H1 (cell line): ENCODE data around the gene CCT5. TPM values are rescaled to one million over a fixed set of nuclear protein-coding genes. Genes with fewer than 3 reads are reported as not detected.

Experiments
- CTCF ChIA-PET: fragments of 300-600 bp; sonication (Branson Sonifier 250); formaldehyde crosslinking; loops from one replicate; lab custom pipeline; 2021; ENCODE audit not compliant: partially characterized antibody; lab: Charles Lee
- POLR2A ChIA-PET: fragments of 300-600 bp; sonication (Branson Sonifier 250); formaldehyde crosslinking; loops from one replicate; lab custom pipeline; 2021; ENCODE audit warnings: inconsistent platforms; ENCODE audit not compliant: partially characterized antibody; lab: Charles Lee
- DNase-seq, 2 experiments: peaks; one replicate each; pipeline versions ENCODE4 v3.0.0 to v3.0.0-alpha.2; 2010 to 2022; ENCODE audit warnings: low spot score in 2 of 2, low read depth in 1 of 2, mixed read lengths in 1 of 2
- FAIRE-seq: peaks from 2 replicates; lab custom pipeline; 2011; peaks lifted over from hg19 to GRCh38; lab: Jason Lieb, UNC
- H2AFZ ChIP-seq: 2 replicates; pipeline ENCODE4 v1.8.1; 2012; ENCODE audit warnings: low read length, inconsistent platforms
- H2AK5ac ChIP-seq: 2 replicates; pipeline ENCODE4 v1.6.1; 2013; ENCODE audit warnings: low read depth, low read length
- H2BK120ac ChIP-seq: replicated peaks from 2 replicates; pipeline ENCODE3; 2013; ENCODE audit warnings: low read depth, low read length, inconsistent platforms
- H2BK12ac ChIP-seq: 2 replicates; pipeline ENCODE4 v1.6.1; 2013; ENCODE audit warnings: low read depth, low read length
- H2BK15ac ChIP-seq: 2 replicates; pipeline ENCODE4 v1.6.1; 2013; ENCODE audit warnings: low read length
- H2BK20ac ChIP-seq: 2 replicates; pipeline ENCODE4 v1.6.1; 2013; ENCODE audit warnings: low read length
- H2BK5ac ChIP-seq: 2 replicates; pipeline ENCODE4 v1.6.1; 2013; ENCODE audit warnings: low read depth, low read length
- H3K14ac ChIP-seq: 2 replicates; pipeline ENCODE4 v1.6.1; 2013; ENCODE audit warnings: inconsistent platforms; ENCODE audit not compliant: insufficient read length
- H3K18ac ChIP-seq: 2 replicates; pipeline ENCODE4 v1.6.1; 2013; ENCODE audit warnings: low read length; ENCODE audit errors: extremely low read depth
- H3K23ac ChIP-seq: 2 replicates; pipeline ENCODE4 v1.6.1; 2013; ENCODE audit warnings: inconsistent platforms; ENCODE audit not compliant: insufficient read length
- H3K23me2 ChIP-seq: 2 replicates; pipeline ENCODE4 v1.6.1; 2013; ENCODE audit warnings: low read depth, low read length
- H3K27ac ChIP-seq: 2 replicates; pipeline ENCODE4 v1.6.1; 2011; ENCODE audit warnings: low read depth, low read length, inconsistent platforms
- H3K27me3 ChIP-seq, 4 experiments: replicated peaks in 1 of 4; 1 replicate in 1 of 4; 2 replicates in 3 of 4; pipeline versions ENCODE4 v1.6.1 to v1.8.1; 2011 to 2013; ENCODE audit warnings: low read length in 3 of 4, mild to moderate bottlenecking in 3 of 4, inconsistent platforms in 2 of 4, mixed read lengths in 2 of 4, moderate library complexity in 1 of 4; ENCODE audit not compliant: control insufficient read depth in 3 of 4, insufficient read depth in 3 of 4; ENCODE audit errors: extremely low read depth in 1 of 4
- H3K36me3 ChIP-seq, 4 experiments: 2 replicates each; pipeline versions ENCODE4 v1.6.1 to v1.8.1; 2011 to 2013; ENCODE audit warnings: mild to moderate bottlenecking in 4 of 4, low read length in 3 of 4, moderate library complexity in 2 of 4, control low read depth in 1 of 4, inconsistent platforms in 1 of 4; ENCODE audit not compliant: insufficient read depth in 4 of 4, control insufficient read depth in 2 of 4
- H3K4ac ChIP-seq: replicated peaks from 2 replicates; pipeline ENCODE3; 2013; ENCODE audit warnings: low read length, low read depth, mixed read lengths, inconsistent platforms; ENCODE audit not compliant: insufficient read length
- H3K4me1 ChIP-seq, 4 experiments: replicated peaks in 1 of 4; 1 replicate in 1 of 4; 2 replicates in 3 of 4; pipeline versions ENCODE4 v1.6.1 to v1.8.1; 2011 to 2013; ENCODE audit warnings: low read length in 3 of 4, inconsistent platforms in 2 of 4, mixed read lengths in 1 of 4; ENCODE audit not compliant: insufficient read depth in 4 of 4, control insufficient read depth in 3 of 4
- H3K4me2 ChIP-seq, 2 experiments: 2 replicates each; pipeline versions ENCODE4 v1.6.1 to v1.8.1; 2011 to 2013; ENCODE audit warnings: low read depth in 2 of 2, low read length in 2 of 2, control low read depth in 1 of 2, inconsistent platforms in 1 of 2, mild to moderate bottlenecking in 1 of 2; ENCODE audit not compliant: insufficient read depth in 1 of 2
- H3K4me3 ChIP-seq, 4 experiments: fragments of 200-600, 300-600 bp in 1 of 4; sonication (generic), shearing (Covaris generic), sonication (Bioruptor Twin) in 1 of 4; 2 replicates each; pipeline versions ENCODE4 v1.5.1 to v1.8.1; 2011 to 2016; ENCODE audit warnings: low read length in 4 of 4, low read depth in 3 of 4, control low read depth in 2 of 4, inconsistent platforms in 2 of 4, mild to moderate bottlenecking in 2 of 4, mixed read lengths in 1 of 4, moderate library complexity in 1 of 4; ENCODE audit not compliant: insufficient read depth in 2 of 4; ENCODE audit errors: extremely low read depth in 1 of 4
- H3K56ac ChIP-seq: replicated peaks from 2 replicates; pipeline ENCODE3; 2013; ENCODE audit warnings: low read depth, mild to moderate bottlenecking, mixed read lengths, low read length, inconsistent platforms; ENCODE audit not compliant: insufficient read length
- H3K79me1 ChIP-seq: 2 replicates; pipeline ENCODE4 v1.6.1; 2013; ENCODE audit warnings: low read depth, low read length, control low read depth
- H3K79me2 ChIP-seq, 2 experiments: 2 replicates each; pipeline versions ENCODE4 v1.6.1 to v1.8.1; 2012 to 2013; ENCODE audit warnings: low read length in 2 of 2, mild to moderate bottlenecking in 2 of 2, inconsistent platforms in 1 of 2; ENCODE audit not compliant: insufficient read depth in 2 of 2, control insufficient read depth in 1 of 2
- H3K9ac ChIP-seq, 4 experiments: replicated peaks in 1 of 4; 1 replicate in 1 of 4; 2 replicates in 3 of 4; pipeline versions ENCODE4 v1.6.1 to v1.8.1; 2011 to 2013; ENCODE audit warnings: low read depth in 3 of 4, low read length in 3 of 4, control low read depth in 2 of 4, mild to moderate bottlenecking in 2 of 4, moderate library complexity in 2 of 4, inconsistent platforms in 1 of 4; ENCODE audit errors: extremely low read depth in 1 of 4
- H3K9me3 ChIP-seq, 2 experiments: 2 replicates each; pipeline versions ENCODE4 v1.6.1 to v1.8.1; 2012 to 2013; ENCODE audit warnings: mild to moderate bottlenecking in 2 of 2, moderate library complexity in 2 of 2, control low read depth in 1 of 2, inconsistent platforms in 1 of 2, low read depth in 1 of 2, low read length in 1 of 2, mixed read lengths in 1 of 2; ENCODE audit not compliant: insufficient read depth in 2 of 2
- H4K20me1 ChIP-seq, 2 experiments: replicated peaks in 1 of 2; 2 replicates each; pipeline versions ENCODE3 to v1.8.1; 2011 to 2013; ENCODE audit warnings: inconsistent platforms in 2 of 2, low read length in 2 of 2, mild to moderate bottlenecking in 1 of 2; ENCODE audit not compliant: insufficient read depth in 2 of 2, control insufficient read depth in 1 of 2
- H4K5ac ChIP-seq: 2 replicates; pipeline ENCODE4 v1.6.1; 2013; ENCODE audit warnings: low read length, low read depth, mixed read lengths, inconsistent platforms; ENCODE audit not compliant: insufficient read length
- H4K8ac ChIP-seq: 2 replicates; pipeline ENCODE4 v1.8.0; 2013; ENCODE audit warnings: mild to moderate bottlenecking, moderate library complexity, low read length, inconsistent platforms; ENCODE audit not compliant: insufficient read depth; ENCODE audit errors: extremely low read depth
- H4K91ac ChIP-seq: replicated peaks from 2 replicates; pipeline ENCODE3; 2013; ENCODE audit warnings: low read length, mixed read lengths, inconsistent platforms; ENCODE audit not compliant: insufficient read length
- CTBP2 ChIP-seq: IDR thresholded peaks from 2 replicates; pipeline ENCODE4 v1.7.0; 2011; ENCODE audit warnings: borderline replicate concordance, mild to moderate bottlenecking, moderate library complexity, mixed read lengths, low read length; ENCODE audit not compliant: insufficient read depth, insufficient read length
- GTF2F1 ChIP-seq: IDR thresholded peaks from 2 replicates; pipeline ENCODE4 v1.6.1; 2012; ENCODE audit warnings: low read depth, low read length, improper control_type of control experiment, borderline replicate concordance
- HDAC2 ChIP-seq, 2 experiments: fragments of 300-600 bp in 1 of 2; sonication (generic) in 1 of 2; IDR thresholded peaks; 2 replicates each; pipeline ENCODE4 v1.6.1; 2011 to 2012; ENCODE audit warnings: low read depth in 2 of 2, low read length in 2 of 2, mild to moderate bottlenecking in 2 of 2, moderate library complexity in 2 of 2, borderline replicate concordance in 1 of 2, inconsistent platforms in 1 of 2
- JUND ChIP-seq: IDR thresholded peaks from 2 replicates; pipeline ENCODE4 v1.6.1; 2011; ENCODE audit warnings: mild to moderate bottlenecking, improper control_type of control experiment, low read length
- KDM1A ChIP-seq: fragments of 200-600, 300-600 bp; sonication (generic); IDR thresholded peaks from 2 replicates; pipeline ENCODE4 v1.7.1; 2016; ENCODE audit warnings: mild to moderate bottlenecking, low read length, borderline replicate concordance
- RAD21 ChIP-seq, 2 experiments: IDR thresholded peaks in 1 of 2; conservative IDR thresholded peaks in 1 of 2; 2 replicates each; pipeline ENCODE4 v1.6.1; 2011; ENCODE audit warnings: low read depth in 2 of 2, low read length in 2 of 2, improper control_type of control experiment in 1 of 2, inconsistent platforms in 1 of 2, mild to moderate bottlenecking in 1 of 2, moderate library complexity in 1 of 2
- RBBP5 ChIP-seq: IDR thresholded peaks from 2 replicates; pipeline ENCODE4 v1.7.1; 2012; ENCODE audit warnings: low read depth, mild to moderate bottlenecking, inconsistent platforms, low read length, moderate library complexity, borderline replicate concordance
- SP4 ChIP-seq: IDR thresholded peaks from 2 replicates; pipeline ENCODE4 v1.6.1; 2012; ENCODE audit warnings: low read length, inconsistent platforms
- TAF1 ChIP-seq: IDR thresholded peaks from 2 replicates; pipeline ENCODE4 v1.6.1; 2011; ENCODE audit warnings: mild to moderate bottlenecking, low read depth, low read length
- TBP ChIP-seq: IDR thresholded peaks from 2 replicates; pipeline ENCODE4 v1.6.1; 2011; ENCODE audit warnings: low read depth, low read length, improper control_type of control experiment
- WGBS, 2 experiments: shearing (Covaris generic) in 1 of 2; methylation state at CpG; one replicate each; pipeline versions ENCODE4 v1.1.6 to v1.1.7; 2013 to 2015; ENCODE audit warnings: low lambda C conversion rate in 2 of 2, mixed read lengths in 2 of 2, inconsistent platforms in 1 of 2, low coverage in 1 of 2, missing lambda C conversion rate in 1 of 2; ENCODE audit not compliant: insufficient replicate concordance in 2 of 2, insufficient coverage in 1 of 2, insufficient read length in 1 of 2; ENCODE audit errors: extremely low coverage in 1 of 2, missing lambda C conversion rate in 1 of 2; 5-methylcytosine and 5-hydroxymethylcytosine counted together
- polyA plus RNA-seq, 7 experiments: library from polyadenylated mRNA; depleted of rRNA in 3 of 7; stranded (reverse) in 5 of 7; unstranded in 2 of 7; fragments of >200 nt in 5 of 7; fragments of 200-250 nt in 2 of 7; gene quantifications; 1 replicate in 5 of 7; 2 replicates in 1 of 7; 4 replicates in 1 of 7; pipeline versions ENCODE4 v1.2.1 to v1.2.3, GENCODE V29; 2011 to 2013; ENCODE audit warnings: missing spikeins in 2 of 7, mixed read lengths in 2 of 7
- total RNA-seq: library from RNA; stranded (reverse); fragmentation: NEBNext Ultra II Directional; extraction: Animal tissue kit (Norgen Biotek cat#: 25700); gene quantifications from 2 replicates; pipeline ENCODE4 v1.2.1, GENCODE V29; 2021

The CCT5 gene
- total and polyA plus RNA-seq, 2 of the 8 experiments (the other 6 are each of a cell fraction or from before 2014, with no cell fraction given), result 425 to 549 TPM

- TF ChIP-seq GTF2F1 (no peak), JUND (no peak), TBP (no peak), RBBP5 (no peak), RAD21 (IDR thresholded peaks at IDR 0.05 in 1 of 2, conservative IDR thresholded peaks at IDR 0.05 in 1 of 2; ENCODE audit: low read depth in 2 of 2, low read length in 2 of 2) (no peak), HDAC2 (IDR thresholded peaks at IDR 0.05; ENCODE audit: borderline replicate concordance in 1 of 2, low read depth in 2 of 2, low read length in 2 of 2) (no peak), CTBP2 (no peak), TAF1 (no peak), KDM1A (no peak), SP4 (no peak)
- Histone ChIP-seq H2BK12ac (no peak overlapping the region), H3K27me3 (no peaks in the 10 kb centered on the region), H2AFZ (no peak overlapping the region), H2BK5ac (no peak overlapping the region), H3K9me3 (no peaks in the 10 kb centered on the region), H4K8ac (no peak overlapping the region), H3K27ac (no peak overlapping the region), H3K79me2 (no peaks in the 10 kb centered on the region), H2BK20ac (no peak overlapping the region), H3K4ac (no peak overlapping the region), H4K20me1 (peaks cover 0 to 2% of the 10 kb centered on the region in 2 experiments), H3K14ac (no peak overlapping the region), H3K4me3 (no peak overlapping the region), H3K23me2 (no peaks in the 10 kb centered on the region), H4K5ac (no peak overlapping the region), H2BK120ac (no peak overlapping the region), H3K79me1 (no peaks in the 10 kb centered on the region), H4K91ac (no peak overlapping the region), H3K36me3 (no peaks in the 10 kb centered on the region), H2AK5ac (no peak overlapping the region), H3K4me2 (no peak overlapping the region), H3K9ac (no peak overlapping the region), H3K18ac (no peak overlapping the region), H2BK15ac (no peak overlapping the region), H3K4me1 (no peaks in the 10 kb centered on the region), H3K56ac (no peak overlapping the region), H3K23ac (no peak overlapping the region)
- DNase-seq, result no peak
- 87% methylated on average over 5 of the region's 5 CpGs; no CpG with 5 or more reads in 1 of the 2 experiments for WGBS, 2 experiments
- CTCF ChIA-PET, result interaction anchor here (1.1 to 3.4 kb wide), 2 partner anchors 8 to 11 kb away, joined by 5 to 13 read pairs; no protein-coding TSS in a partner anchor
- FAIRE-seq, result no peak
- POLR2A ChIA-PET, result no interaction called here
Measured at GRCh38 chr5:10213316-10213715, 36.8 kb upstream of the CCT5 start.
